SK-N-SH treated with all-trans-retinoic acid at 6 μM for 48 hours (cell line): ENCODE results near the gene HYCC1.

Experiments used
- ATAC-seq: fragments of 200-7000 bp; cut with Tn5 transposase; 3 replicates; pipeline ENCODE4 v1.9.1; 2020; ENCODE audit warnings: mild to moderate bottlenecking, moderate library complexity
- ARNTL ChIP-seq: fragments of 450-650 bp; formaldehyde crosslinking; IDR thresholded peaks from 2 replicates; pipeline ENCODE4 v1.5.0; 2020; ENCODE audit warnings: low read depth, mild to moderate bottlenecking, moderate library complexity, borderline replicate concordance
- CREB5 ChIP-seq: fragments of 250-450 bp; sonication (Bioruptor Pico); IDR thresholded peaks from 2 replicates; pipeline ENCODE4 v1.5.1; 2020; ENCODE audit warnings: low read depth, mild to moderate bottlenecking, moderate library complexity
- CSDC2 ChIP-seq: fragments of 250-450 bp; sonication (Bioruptor Pico); IDR thresholded peaks from 2 replicates; pipeline ENCODE4 v1.5.0; 2020; ENCODE audit warnings: mild to moderate bottlenecking, moderate library complexity
- CSRNP3 ChIP-seq: fragments of 250-450 bp; sonication (Bioruptor Pico); IDR thresholded peaks from 2 replicates; pipeline ENCODE4 v1.5.1; 2021; ENCODE audit warnings: mild to moderate bottlenecking, moderate library complexity
- ESRRG ChIP-seq: fragments of 250-450 bp; sonication (Bioruptor Pico); IDR thresholded peaks from 2 replicates; pipeline ENCODE4 v1.6.1; 2021; ENCODE audit warnings: mild to moderate bottlenecking
- OSR1 ChIP-seq: fragments of 250-450 bp; sonication (Bioruptor Pico); IDR thresholded peaks from 2 replicates; pipeline ENCODE4 v1.8.0; 2022; ENCODE audit warnings: moderate library complexity, mild to moderate bottlenecking, inconsistent platforms
- PATZ1 ChIP-seq: fragments of 250-450 bp; sonication (Bioruptor Pico); IDR thresholded peaks from 2 replicates; pipeline ENCODE4 v1.8.0; 2020; ENCODE audit warnings: mild to moderate bottlenecking, moderate library complexity, borderline replicate concordance
- POU6F1 ChIP-seq: fragments of 250-450 bp; sonication (Bioruptor Pico); IDR thresholded peaks from 2 replicates; pipeline ENCODE4 v1.8.0; 2021; ENCODE audit warnings: low read depth, mild to moderate bottlenecking, moderate library complexity, borderline replicate concordance
- PPARA ChIP-seq: fragments of 250-450 bp; sonication (Bioruptor Pico); IDR thresholded peaks from 2 replicates; pipeline ENCODE4 v1.5.0; 2020; ENCODE audit warnings: mild to moderate bottlenecking, borderline replicate concordance
- RARB ChIP-seq: fragments of 250-450 bp; sonication (Bioruptor Pico); IDR thresholded peaks from 2 replicates; pipeline ENCODE4 v1.8.0; 2021; ENCODE audit warnings: mild to moderate bottlenecking, moderate library complexity
- TCF4 ChIP-seq: fragments of 250-450 bp; sonication (Bioruptor Pico); IDR thresholded peaks from 2 replicates; pipeline ENCODE4 v1.8.0; 2021; ENCODE audit warnings: mild to moderate bottlenecking, moderate library complexity, borderline replicate concordance
- TOX ChIP-seq: fragments of 250-450 bp; sonication (Bioruptor Pico); IDR thresholded peaks from 2 replicates; pipeline ENCODE4 v1.8.0; 2021; ENCODE audit warnings: mild to moderate bottlenecking, moderate library complexity, borderline replicate concordance
- ZC3H10 ChIP-seq: fragments of 250-450 bp; sonication (Bioruptor Pico); IDR thresholded peaks from 2 replicates; pipeline ENCODE4 v1.5.1; 2021; ENCODE audit warnings: mild to moderate bottlenecking, moderate library complexity
- ZFP3 ChIP-seq: fragments of 250-450 bp; sonication (Bioruptor Pico); IDR thresholded peaks from 2 replicates; pipeline ENCODE4 v1.5.0; 2020; ENCODE audit warnings: mild to moderate bottlenecking, moderate library complexity
- ZFP30 ChIP-seq: fragments of 450-650 bp; formaldehyde crosslinking; IDR thresholded peaks from 2 replicates; pipeline ENCODE4 v1.5.0; 2022; ENCODE audit warnings: mild to moderate bottlenecking, moderate library complexity
- ZNF565 ChIP-seq: fragments of 450-650 bp; formaldehyde crosslinking; conservative IDR thresholded peaks from 2 replicates; pipeline ENCODE4 v1.5.0; 2020; ENCODE audit warnings: low read depth, mild to moderate bottlenecking, moderate library complexity
- ZNF70 ChIP-seq: fragments of 450-650 bp; formaldehyde crosslinking; IDR thresholded peaks from 2 replicates; pipeline ENCODE4 v1.5.0; 2020; ENCODE audit warnings: mild to moderate bottlenecking, moderate library complexity
- TF ChIP-seq, protein P1 (sequence below): fragments of 250-450 bp; sonication (Bioruptor Pico); IDR thresholded peaks from 2 replicates; pipeline ENCODE4 v1.5.0; 2020; ENCODE audit warnings: mild to moderate bottlenecking, moderate library complexity

HYCC1 gene

GRCh38 chr7:23022258-23022769 lies 8.4 kb upstream of the HYCC1 start:
- TF ChIP-seq ZNF565, result no peak
- TF ChIP-seq TCF4 (CRISPR knock-in tag), result no peak
- no peak for TF ChIP-seq TOX
- TF ChIP-seq ZNF70 (CRISPR knock-in tag), result no peak
- no peak for TF ChIP-seq OSR1 (CRISPR knock-in tag)
- no peak for TF ChIP-seq PATZ1
- no peak for TF ChIP-seq ESRRG (CRISPR knock-in tag)
- no peak for TF ChIP-seq CREB5 (CRISPR knock-in tag)
- ATAC-seq, result no peak; the same call in 2 of the 3 replicates

- ATAC-seq, result no peak
- TF ChIP-seq RARB (CRISPR knock-in tag) (no peak), TCF4 (CRISPR knock-in tag) (no peak), ARNTL (no peak), CSRNP3 (CRISPR knock-in tag) (no peak), ZNF565 (no peak), ESRRG (CRISPR knock-in tag) (no peak), ZC3H10 (CRISPR knock-in tag) (no peak), ZNF70 (CRISPR knock-in tag) (no peak), POU6F1 (CRISPR knock-in tag) (no peak), PPARA (no peak), CREB5 (CRISPR knock-in tag) (no peak), ZFP30 (no peak), CSDC2 (CRISPR knock-in tag) (no peak), ZFP3 (CRISPR knock-in tag) (no peak), PATZ1 (no peak)
- TF ChIP-seq, protein P1, sequence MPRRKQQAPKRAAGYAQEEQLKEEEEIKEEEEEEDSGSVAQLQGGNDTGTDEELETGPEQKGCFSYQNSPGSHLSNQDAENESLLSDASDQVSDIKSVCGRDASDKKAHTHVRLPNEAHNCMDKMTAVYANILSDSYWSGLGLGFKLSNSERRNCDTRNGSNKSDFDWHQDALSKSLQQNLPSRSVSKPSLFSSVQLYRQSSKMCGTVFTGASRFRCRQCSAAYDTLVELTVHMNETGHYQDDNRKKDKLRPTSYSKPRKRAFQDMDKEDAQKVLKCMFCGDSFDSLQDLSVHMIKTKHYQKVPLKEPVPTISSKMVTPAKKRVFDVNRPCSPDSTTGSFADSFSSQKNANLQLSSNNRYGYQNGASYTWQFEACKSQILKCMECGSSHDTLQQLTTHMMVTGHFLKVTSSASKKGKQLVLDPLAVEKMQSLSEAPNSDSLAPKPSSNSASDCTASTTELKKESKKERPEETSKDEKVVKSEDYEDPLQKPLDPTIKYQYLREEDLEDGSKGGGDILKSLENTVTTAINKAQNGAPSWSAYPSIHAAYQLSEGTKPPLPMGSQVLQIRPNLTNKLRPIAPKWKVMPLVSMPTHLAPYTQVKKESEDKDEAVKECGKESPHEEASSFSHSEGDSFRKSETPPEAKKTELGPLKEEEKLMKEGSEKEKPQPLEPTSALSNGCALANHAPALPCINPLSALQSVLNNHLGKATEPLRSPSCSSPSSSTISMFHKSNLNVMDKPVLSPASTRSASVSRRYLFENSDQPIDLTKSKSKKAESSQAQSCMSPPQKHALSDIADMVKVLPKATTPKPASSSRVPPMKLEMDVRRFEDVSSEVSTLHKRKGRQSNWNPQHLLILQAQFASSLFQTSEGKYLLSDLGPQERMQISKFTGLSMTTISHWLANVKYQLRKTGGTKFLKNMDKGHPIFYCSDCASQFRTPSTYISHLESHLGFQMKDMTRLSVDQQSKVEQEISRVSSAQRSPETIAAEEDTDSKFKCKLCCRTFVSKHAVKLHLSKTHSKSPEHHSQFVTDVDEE (CRISPR knock-in tag), result no peak
These were observed 7.7 kb upstream of the HYCC1 start for GRCh38 chr7:23021596-23021995.
